ENCODE measurements around the gene ASB15. TPM values are rescaled to one million over a fixed set of nuclear protein-coding genes. Genes with fewer than 3 reads are reported as not detected.

The ASB15 gene
- total and polyA plus RNA-seq, 2 donors (not counting 3 experiments of a cell fraction or from before 2014, with no cell fraction given), result not detected

- Histone ChIP-seq H3K27me3 (ENCODE audit: control insufficient read depth in 2 of 2, insufficient read depth in 2 of 2, low read length in 2 of 2) (no peaks in the 10 kb centered on the region), H3K79me2 (ENCODE audit: control insufficient read depth, insufficient read depth, low read length) (no peaks in the 10 kb centered on the region), H4K20me1 (replicated peaks; ENCODE audit: control insufficient read depth, extremely low read depth, insufficient read depth, low read length) (no peaks in the 10 kb centered on the region), H3K4me3 (replicated peaks in 1 of 3; ENCODE audit: insufficient read depth in 1 of 3, low read depth in 1 of 3, low read length in 3 of 3) (no peak overlapping the region), H3K27ac (ENCODE audit: insufficient read depth, low read depth, low read length) (no peak overlapping the region), H3K9me3 (replicated peaks; ENCODE audit: control insufficient read depth, insufficient read depth, low read length) (no peaks in the 10 kb centered on the region), H3K4me1 (ENCODE audit: control insufficient read depth, extremely low read depth, insufficient read depth, low read length) (peaks cover 27% of the 10 kb centered on the region), H3K4me2 (ENCODE audit: insufficient read depth, low read length) (no peak overlapping the region), H3K9me1 (replicated peaks; ENCODE audit: control insufficient read depth, extremely low read depth, insufficient read depth, low read length) (no peaks in the 10 kb centered on the region), H3K36me3 (ENCODE audit: control insufficient read depth in 2 of 2, extremely low read depth in 1 of 2, insufficient read depth in 2 of 2, low read length in 2 of 2) (no peaks in the 10 kb centered on the region), H2AFZ (ENCODE audit: low read depth, low read length) (no peak overlapping the region), H3K9ac (replicated peaks; ENCODE audit: extremely low read depth, insufficient read depth, low read length) (no peak overlapping the region)
- ChIA-PET POLR2A (no interaction called here), CTCF (interaction anchor here (4.4 to 4.8 kb wide), 2 partner anchors 12 to 35 kb away, joined by 21 to 25 read pairs; no protein-coding TSS in a partner anchor)
- intact Hi-C loops (cut with micrococcal nuclease), result no loop called here
- FAIRE-seq (no peak), DNase-seq (ENCODE audit: low read depth, low spot score) (no peak)
- TF ChIP-seq EZH2 (IDR thresholded peaks at IDR 0.05; ENCODE audit: borderline replicate concordance, low read depth, low read length, severe bottlenecking), result no peak
- no peak for TF ChIP-seq POLR2A (IDR thresholded peaks at IDR 0.05; ENCODE audit: low read depth, low read length)
- TF ChIP-seq POLR2AphosphoS5 (IDR thresholded peaks at IDR 0.05; ENCODE audit: insufficient read depth, low read depth, low read length), result no peak
- no peak for TF ChIP-seq MAX (IDR thresholded peaks at IDR 0.05; ENCODE audit: insufficient read depth, insufficient read length)
- no peak for TF ChIP-seq JUN (IDR thresholded peaks at IDR 0.05; ENCODE audit: borderline replicate concordance, insufficient read depth, insufficient read length, low read depth)
- no peak for TF ChIP-seq FOS (IDR thresholded peaks at IDR 0.05; ENCODE audit: borderline replicate concordance, insufficient read depth, low read length)
- no peak for TF ChIP-seq GATA2 (IDR thresholded peaks at IDR 0.05; ENCODE audit: insufficient read depth, insufficient read length, low read depth, low read length)
- TF ChIP-seq CTCF (IDR thresholded peaks at IDR 0.05; ENCODE audit: extremely low read depth in 1 of 2, insufficient read depth in 1 of 2, low read depth in 1 of 2, low read length in 2 of 2), result no peak
- TF ChIP-seq MYC (IDR thresholded peaks at IDR 0.05; ENCODE audit: low read depth, low read length), result no peak
- no TSS peak for BruUV-seq (replicated peaks)
- dilution Hi-C loops (cut with MboI; ENCODE audit: extremely low pct_ligation_motif_present, low sequenced_read_pairs), result no loop called here
Observed at GRCh38 chr7:123647106-123647730, 45.6 kb downstream of the ASB15 start.

Data from endothelial cell of umbilical vein (primary cell).